Adrenal gland (tissue), 5 donors: ENCODE data around the gene FOXJ3.

Experiments
- POLR2A ChIP-seq, 2 donors: fragments of 450-650 bp; IDR thresholded peaks; one replicate each; pipeline ENCODE4 v1.6.1; 2017; ENCODE audit warnings: antibody characterized with exemption in 2 of 2, mild to moderate bottlenecking in 2 of 2, moderate library complexity in 1 of 2
- TF ChIP-seq, protein P1 (sequence below), 6 experiments: fragments of 450-650 bp in 4 of 6; fragments of 200-600 bp in 2 of 6; sonication (generic) in 1 of 6; IDR thresholded peaks; 1 replicate in 5 of 6; 2 replicates in 1 of 6; pipeline versions ENCODE4 v1.5.1 to v1.8.0; 2016 to 2021; ENCODE audit warnings: antibody characterized with exemption in 6 of 6, mild to moderate bottlenecking in 2 of 6, moderate library complexity in 1 of 6
- donor health status: DM: no; HTN: no; CAD: no.

DNA sequence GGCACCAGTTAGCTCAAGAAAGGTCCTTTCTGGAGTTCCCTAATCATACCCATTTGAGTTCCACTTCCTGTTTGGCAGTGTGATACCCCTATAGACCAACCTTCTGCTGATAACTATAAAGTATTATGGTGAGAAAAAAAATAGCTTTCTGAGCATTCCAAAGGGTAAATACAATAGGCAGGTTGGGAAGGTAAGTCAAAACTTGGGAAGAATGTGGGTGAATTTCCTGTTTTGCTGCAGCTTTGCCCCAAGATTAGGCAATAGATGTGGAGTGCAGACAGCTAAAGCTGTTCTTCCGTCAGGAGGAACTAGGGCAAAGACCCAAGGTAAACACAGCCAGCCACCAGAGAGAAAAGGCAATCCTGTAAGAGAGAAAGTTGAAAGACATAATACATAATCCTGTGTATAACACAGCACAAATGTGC, 120.6 kb downstream of the FOXJ3 start:
- TF ChIP-seq, protein P1, sequence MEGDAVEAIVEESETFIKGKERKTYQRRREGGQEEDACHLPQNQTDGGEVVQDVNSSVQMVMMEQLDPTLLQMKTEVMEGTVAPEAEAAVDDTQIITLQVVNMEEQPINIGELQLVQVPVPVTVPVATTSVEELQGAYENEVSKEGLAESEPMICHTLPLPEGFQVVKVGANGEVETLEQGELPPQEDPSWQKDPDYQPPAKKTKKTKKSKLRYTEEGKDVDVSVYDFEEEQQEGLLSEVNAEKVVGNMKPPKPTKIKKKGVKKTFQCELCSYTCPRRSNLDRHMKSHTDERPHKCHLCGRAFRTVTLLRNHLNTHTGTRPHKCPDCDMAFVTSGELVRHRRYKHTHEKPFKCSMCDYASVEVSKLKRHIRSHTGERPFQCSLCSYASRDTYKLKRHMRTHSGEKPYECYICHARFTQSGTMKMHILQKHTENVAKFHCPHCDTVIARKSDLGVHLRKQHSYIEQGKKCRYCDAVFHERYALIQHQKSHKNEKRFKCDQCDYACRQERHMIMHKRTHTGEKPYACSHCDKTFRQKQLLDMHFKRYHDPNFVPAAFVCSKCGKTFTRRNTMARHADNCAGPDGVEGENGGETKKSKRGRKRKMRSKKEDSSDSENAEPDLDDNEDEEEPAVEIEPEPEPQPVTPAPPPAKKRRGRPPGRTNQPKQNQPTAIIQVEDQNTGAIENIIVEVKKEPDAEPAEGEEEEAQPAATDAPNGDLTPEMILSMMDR (IDR thresholded peaks at IDR 0.05), result no peak
- no peak for TF ChIP-seq POLR2A (IDR thresholded peaks at IDR 0.05)
